H1 (cell line): ENCODE results near the gene SRRM5. TPM values are rescaled to one million over a fixed set of nuclear protein-coding genes. Genes with fewer than 3 reads are reported as not detected.
A peak's percentile ranks its signal among the peaks of the same experiment; 100 is the strongest.

Experiments used
- CTCF ChIA-PET: fragments of 300-600 bp; sonication (Branson Sonifier 250); formaldehyde crosslinking; loops from one replicate; lab custom pipeline; 2021; ENCODE audit not compliant: partially characterized antibody; lab: Charles Lee
- POLR2A ChIA-PET: fragments of 300-600 bp; sonication (Branson Sonifier 250); formaldehyde crosslinking; loops from one replicate; lab custom pipeline; 2021; ENCODE audit warnings: inconsistent platforms; ENCODE audit not compliant: partially characterized antibody; lab: Charles Lee
- DNase-seq, 2 experiments: peaks; one replicate each; pipeline versions ENCODE4 v3.0.0 to v3.0.0-alpha.2; 2010 to 2022; ENCODE audit warnings: low spot score in 2 of 2, low read depth in 1 of 2, mixed read lengths in 1 of 2
- FAIRE-seq: peaks from 2 replicates; lab custom pipeline; 2011; peaks lifted over from hg19 to GRCh38; lab: Jason Lieb, UNC
- H2AFZ ChIP-seq: 2 replicates; pipeline ENCODE4 v1.8.1; 2012; ENCODE audit warnings: low read length, inconsistent platforms
- H2AK5ac ChIP-seq: 2 replicates; pipeline ENCODE4 v1.6.1; 2013; ENCODE audit warnings: low read depth, low read length
- H2BK120ac ChIP-seq: replicated peaks from 2 replicates; pipeline ENCODE3; 2013; ENCODE audit warnings: low read depth, low read length, inconsistent platforms
- H2BK12ac ChIP-seq: 2 replicates; pipeline ENCODE4 v1.6.1; 2013; ENCODE audit warnings: low read depth, low read length
- H2BK15ac ChIP-seq: 2 replicates; pipeline ENCODE4 v1.6.1; 2013; ENCODE audit warnings: low read length
- H2BK20ac ChIP-seq: 2 replicates; pipeline ENCODE4 v1.6.1; 2013; ENCODE audit warnings: low read length
- H2BK5ac ChIP-seq: 2 replicates; pipeline ENCODE4 v1.6.1; 2013; ENCODE audit warnings: low read depth, low read length
- H3K14ac ChIP-seq: 2 replicates; pipeline ENCODE4 v1.6.1; 2013; ENCODE audit warnings: inconsistent platforms; ENCODE audit not compliant: insufficient read length
- H3K18ac ChIP-seq: 2 replicates; pipeline ENCODE4 v1.6.1; 2013; ENCODE audit warnings: low read length; ENCODE audit errors: extremely low read depth
- H3K23ac ChIP-seq: 2 replicates; pipeline ENCODE4 v1.6.1; 2013; ENCODE audit warnings: inconsistent platforms; ENCODE audit not compliant: insufficient read length
- H3K23me2 ChIP-seq: 2 replicates; pipeline ENCODE4 v1.6.1; 2013; ENCODE audit warnings: low read depth, low read length
- H3K27ac ChIP-seq: 2 replicates; pipeline ENCODE4 v1.6.1; 2011; ENCODE audit warnings: low read depth, low read length, inconsistent platforms
- H3K27me3 ChIP-seq, 4 experiments: replicated peaks in 1 of 4; 1 replicate in 1 of 4; 2 replicates in 3 of 4; pipeline versions ENCODE4 v1.6.1 to v1.8.1; 2011 to 2013; ENCODE audit warnings: low read length in 3 of 4, mild to moderate bottlenecking in 3 of 4, inconsistent platforms in 2 of 4, mixed read lengths in 2 of 4, moderate library complexity in 1 of 4; ENCODE audit not compliant: control insufficient read depth in 3 of 4, insufficient read depth in 3 of 4; ENCODE audit errors: extremely low read depth in 1 of 4
- H3K36me3 ChIP-seq, 4 experiments: 2 replicates each; pipeline versions ENCODE4 v1.6.1 to v1.8.1; 2011 to 2013; ENCODE audit warnings: mild to moderate bottlenecking in 4 of 4, low read length in 3 of 4, moderate library complexity in 2 of 4, control low read depth in 1 of 4, inconsistent platforms in 1 of 4; ENCODE audit not compliant: insufficient read depth in 4 of 4, control insufficient read depth in 2 of 4
- H3K4ac ChIP-seq: replicated peaks from 2 replicates; pipeline ENCODE3; 2013; ENCODE audit warnings: low read length, low read depth, mixed read lengths, inconsistent platforms; ENCODE audit not compliant: insufficient read length
- H3K4me1 ChIP-seq, 4 experiments: replicated peaks in 1 of 4; 1 replicate in 1 of 4; 2 replicates in 3 of 4; pipeline versions ENCODE4 v1.6.1 to v1.8.1; 2011 to 2013; ENCODE audit warnings: low read length in 3 of 4, inconsistent platforms in 2 of 4, mixed read lengths in 1 of 4; ENCODE audit not compliant: insufficient read depth in 4 of 4, control insufficient read depth in 3 of 4
- H3K4me2 ChIP-seq, 2 experiments: 2 replicates each; pipeline versions ENCODE4 v1.6.1 to v1.8.1; 2011 to 2013; ENCODE audit warnings: low read depth in 2 of 2, low read length in 2 of 2, control low read depth in 1 of 2, inconsistent platforms in 1 of 2, mild to moderate bottlenecking in 1 of 2; ENCODE audit not compliant: insufficient read depth in 1 of 2
- H3K4me3 ChIP-seq, 4 experiments: fragments of 200-600, 300-600 bp in 1 of 4; sonication (generic), shearing (Covaris generic), sonication (Bioruptor Twin) in 1 of 4; 2 replicates each; pipeline versions ENCODE4 v1.5.1 to v1.8.1; 2011 to 2016; ENCODE audit warnings: low read length in 4 of 4, low read depth in 3 of 4, control low read depth in 2 of 4, inconsistent platforms in 2 of 4, mild to moderate bottlenecking in 2 of 4, mixed read lengths in 1 of 4, moderate library complexity in 1 of 4; ENCODE audit not compliant: insufficient read depth in 2 of 4; ENCODE audit errors: extremely low read depth in 1 of 4
- H3K56ac ChIP-seq: replicated peaks from 2 replicates; pipeline ENCODE3; 2013; ENCODE audit warnings: low read depth, mild to moderate bottlenecking, mixed read lengths, low read length, inconsistent platforms; ENCODE audit not compliant: insufficient read length
- H3K79me1 ChIP-seq: 2 replicates; pipeline ENCODE4 v1.6.1; 2013; ENCODE audit warnings: low read depth, low read length, control low read depth
- H3K79me2 ChIP-seq, 2 experiments: 2 replicates each; pipeline versions ENCODE4 v1.6.1 to v1.8.1; 2012 to 2013; ENCODE audit warnings: low read length in 2 of 2, mild to moderate bottlenecking in 2 of 2, inconsistent platforms in 1 of 2; ENCODE audit not compliant: insufficient read depth in 2 of 2, control insufficient read depth in 1 of 2
- H3K9ac ChIP-seq, 4 experiments: replicated peaks in 1 of 4; 1 replicate in 1 of 4; 2 replicates in 3 of 4; pipeline versions ENCODE4 v1.6.1 to v1.8.1; 2011 to 2013; ENCODE audit warnings: low read depth in 3 of 4, low read length in 3 of 4, control low read depth in 2 of 4, mild to moderate bottlenecking in 2 of 4, moderate library complexity in 2 of 4, inconsistent platforms in 1 of 4; ENCODE audit errors: extremely low read depth in 1 of 4
- H3K9me3 ChIP-seq, 2 experiments: 2 replicates each; pipeline versions ENCODE4 v1.6.1 to v1.8.1; 2012 to 2013; ENCODE audit warnings: mild to moderate bottlenecking in 2 of 2, moderate library complexity in 2 of 2, control low read depth in 1 of 2, inconsistent platforms in 1 of 2, low read depth in 1 of 2, low read length in 1 of 2, mixed read lengths in 1 of 2; ENCODE audit not compliant: insufficient read depth in 2 of 2
- H4K20me1 ChIP-seq, 2 experiments: replicated peaks in 1 of 2; 2 replicates each; pipeline versions ENCODE3 to v1.8.1; 2011 to 2013; ENCODE audit warnings: inconsistent platforms in 2 of 2, low read length in 2 of 2, mild to moderate bottlenecking in 1 of 2; ENCODE audit not compliant: insufficient read depth in 2 of 2, control insufficient read depth in 1 of 2
- H4K5ac ChIP-seq: 2 replicates; pipeline ENCODE4 v1.6.1; 2013; ENCODE audit warnings: low read length, low read depth, mixed read lengths, inconsistent platforms; ENCODE audit not compliant: insufficient read length
- H4K8ac ChIP-seq: 2 replicates; pipeline ENCODE4 v1.8.0; 2013; ENCODE audit warnings: mild to moderate bottlenecking, moderate library complexity, low read length, inconsistent platforms; ENCODE audit not compliant: insufficient read depth; ENCODE audit errors: extremely low read depth
- H4K91ac ChIP-seq: replicated peaks from 2 replicates; pipeline ENCODE3; 2013; ENCODE audit warnings: low read length, mixed read lengths, inconsistent platforms; ENCODE audit not compliant: insufficient read length
- CBX5 ChIP-seq: fragments of 300-800, 300-1000 bp; sonication (generic); IDR thresholded peaks from 2 replicates; pipeline ENCODE4 v1.7.1; 2016; ENCODE audit warnings: antibody characterized with exemption, low read length, low read depth
- CBX8 ChIP-seq: fragments of 300-800, 300-1000 bp; sonication (generic); IDR thresholded peaks from 2 replicates; pipeline ENCODE4 v1.7.1; 2016; ENCODE audit warnings: low read depth, low read length, borderline replicate concordance
- EP300 ChIP-seq, 2 experiments: IDR thresholded peaks; 1 replicate in 1 of 2; 2 replicates in 1 of 2; pipeline ENCODE4 v1.6.1; 2011 to 2012; ENCODE audit warnings: low read depth in 2 of 2, low read length in 2 of 2, mild to moderate bottlenecking in 2 of 2, borderline replicate concordance in 1 of 2, inconsistent platforms in 1 of 2, moderate library complexity in 1 of 2
- FOSL1 ChIP-seq: IDR thresholded peaks from 2 replicates; pipeline ENCODE4 v1.6.1; 2011; ENCODE audit warnings: mild to moderate bottlenecking, low read depth, low read length, moderate library complexity; ENCODE audit not compliant: insufficient read depth
- MAFK ChIP-seq: IDR thresholded peaks from 2 replicates; pipeline ENCODE4 v1.6.1; 2012; ENCODE audit warnings: low read depth, mild to moderate bottlenecking, improper control_type of control experiment, low read length
- MAX ChIP-seq: IDR thresholded peaks from 2 replicates; pipeline ENCODE4 v1.6.1; 2012; ENCODE audit warnings: inconsistent platforms
- RBBP5 ChIP-seq: IDR thresholded peaks from 2 replicates; pipeline ENCODE4 v1.7.1; 2012; ENCODE audit warnings: low read depth, mild to moderate bottlenecking, inconsistent platforms, low read length, moderate library complexity, borderline replicate concordance
- RNF2 ChIP-seq: fragments of 200-900, 300-1000 bp; sonication (generic); IDR thresholded peaks from 2 replicates; pipeline ENCODE4 v1.7.1; 2016; ENCODE audit warnings: borderline replicate concordance, low read depth, mild to moderate bottlenecking, antibody characterized with exemption, low read length; ENCODE audit not compliant: poor library complexity, severe bottlenecking; ENCODE audit errors: missing control alignments
- SIX5 ChIP-seq: IDR thresholded peaks from 2 replicates; pipeline ENCODE4 v1.6.1; 2011; ENCODE audit warnings: mild to moderate bottlenecking, low read depth, low read length
- SRF ChIP-seq: IDR thresholded peaks from 2 replicates; pipeline ENCODE4 v1.6.1; 2011; ENCODE audit warnings: mild to moderate bottlenecking, low read depth, low read length, moderate library complexity
- USF2 ChIP-seq: IDR thresholded peaks from 2 replicates; pipeline ENCODE4 v1.6.1; 2011; ENCODE audit warnings: low read length, improper control_type of control experiment
- WGBS, 2 experiments: shearing (Covaris generic) in 1 of 2; methylation state at CpG; one replicate each; pipeline versions ENCODE4 v1.1.6 to v1.1.7; 2013 to 2015; ENCODE audit warnings: low lambda C conversion rate in 2 of 2, mixed read lengths in 2 of 2, inconsistent platforms in 1 of 2, low coverage in 1 of 2, missing lambda C conversion rate in 1 of 2; ENCODE audit not compliant: insufficient replicate concordance in 2 of 2, insufficient coverage in 1 of 2, insufficient read length in 1 of 2; ENCODE audit errors: extremely low coverage in 1 of 2, missing lambda C conversion rate in 1 of 2; 5-methylcytosine and 5-hydroxymethylcytosine counted together
- polyA plus RNA-seq, 7 experiments: library from polyadenylated mRNA; depleted of rRNA in 3 of 7; stranded (reverse) in 5 of 7; unstranded in 2 of 7; fragments of >200 nt in 5 of 7; fragments of 200-250 nt in 2 of 7; gene quantifications; 1 replicate in 5 of 7; 2 replicates in 1 of 7; 4 replicates in 1 of 7; pipeline versions ENCODE4 v1.2.1 to v1.2.3, GENCODE V29; 2011 to 2013; ENCODE audit warnings: missing spikeins in 2 of 7, mixed read lengths in 2 of 7
- total RNA-seq: library from RNA; stranded (reverse); fragmentation: NEBNext Ultra II Directional; extraction: Animal tissue kit (Norgen Biotek cat#: 25700); gene quantifications from 2 replicates; pipeline ENCODE4 v1.2.1, GENCODE V29; 2021

SRRM5 gene
- total and polyA plus RNA-seq, 2 of the 8 experiments (the other 6 are each of a cell fraction or from before 2014, with no cell fraction given): 0.06 to 0.11 TPM

DNA sequence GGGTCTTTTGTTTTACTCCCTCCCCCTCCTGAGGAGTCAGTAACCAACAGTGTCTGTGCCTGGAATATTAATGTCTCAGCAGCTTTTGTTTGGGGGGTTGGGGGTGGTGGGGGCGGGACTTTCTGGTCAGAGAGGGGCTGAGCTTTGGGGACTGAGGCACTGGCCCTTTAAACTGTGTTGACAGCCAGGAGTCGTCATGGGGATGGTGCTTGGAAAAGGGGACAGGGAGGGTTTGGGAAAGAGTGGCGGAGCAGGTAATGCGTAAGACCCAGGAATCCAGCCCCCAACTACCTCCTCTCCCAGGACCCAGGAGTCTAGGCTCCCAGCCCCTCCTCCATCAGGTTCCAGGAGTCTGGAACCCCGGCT, 22.6 kb downstream of the SRRM5 start:
- peaks cover 3 to 4% of the 10 kb centered on the region in 2 experiments for H4K20me1 ChIP-seq
- ChIA-PET POLR2A (interaction anchor here (0.7 to 1.6 kb wide), 7 partner anchors 8 to 99 kb away, joined by 3 to 9 read pairs (median 3); no protein-coding TSS in a partner anchor), CTCF (interaction anchor here (1.2 to 3.5 kb wide), 4 partner anchors 9 to 80 kb away, joined by 3 to 22 read pairs (median 4); no protein-coding TSS in a partner anchor)
- TF ChIP-seq EP300 (IDR thresholded peaks at IDR 0.05; ENCODE audit: borderline replicate concordance in 1 of 2, low read depth in 2 of 2, low read length in 2 of 2) (no peak), CBX8 (no peak), USF2 (no peak), CBX5 (no peak), SIX5 (no peak), MAFK (no peak), FOSL1 (no peak), SRF (no peak), RNF2 (no peak), MAX (0 out of 2 replicates have a peak, but pooled peaks have one; percentile 18), RBBP5 (no peak)

More for the DNA sequence above, 22.6 kb downstream of the SRRM5 start:
- Histone ChIP-seq H3K18ac (no peak overlapping the region), H2BK20ac (no peak overlapping the region), H4K5ac (no peak overlapping the region), H3K23me2 (peaks cover 15% of the 10 kb centered on the region), H3K4ac (no peak overlapping the region), H3K4me2 (peak overlapping the region; percentile 81 to 91), H3K23ac (no peak overlapping the region), H3K4me1 (peaks cover 9 to 25% (median 17%) of the 10 kb centered on the region in 4 experiments), H3K9me3 (no peaks in the 10 kb centered on the region), H3K14ac (no peak overlapping the region), H2AFZ (no peak overlapping the region), H3K27ac (no peak overlapping the region), H3K9ac (peak overlapping the region in 2 of 4 experiments; percentile 54 to 71; a peak in 3 of 7 replicates), H2BK5ac (no peak overlapping the region; the same call in 1 of the 2 replicates), H2AK5ac (no peak overlapping the region), H2BK12ac (no peak overlapping the region), H2BK120ac (no peak overlapping the region), H2BK15ac (no peak overlapping the region), H3K4me3 (peak overlapping the region; percentile 43 to 66 (median 59)), H3K79me1 (peaks cover 2% of the 10 kb centered on the region; the same call in 1 of the 2 replicates), H4K91ac (no peak overlapping the region), H3K79me2 (no peaks in the 10 kb centered on the region), H4K8ac (no peak overlapping the region), H3K27me3 (peaks cover 5 to 26% (median 16%) of the 10 kb centered on the region in 4 experiments), H3K56ac (no peak overlapping the region), H3K36me3 (no peaks in the 10 kb centered on the region)
- DNase-seq (peak in 1 of 2 experiments; percentile 53), FAIRE-seq (no peak)
- 10% methylated on average over 5 of the region's 5 CpGs; no CpG with 5 or more reads in 1 of the 2 experiments for WGBS, 2 experiments
